Kidney capillary endothelial cell (primary cell): ENCODE data around the gene UBTFL1.
"Not testable (repeated sequence)": the region's sequence is repeated elsewhere in the genome, so short reads cannot be mapped to it uniquely, and the experiment has no call there.

Experiments used
- DNase-seq: peaks from one replicate; pipeline ENCODE4 v3.0.0-alpha.2; 2018; ENCODE audit warnings: low spot score

Gene UBTFL1

GRCh38 chr11:90085650-90086049, at the start of gene UBTFL1:
Gene UBTFL1 (plus strand): TSS chr11:90085950. CDS start chr11:90085950, 0 bp downstream.
- DNase-seq, result not testable (repeated sequence)

- DNase-seq, result not testable (repeated sequence)
Measured at GRCh38 chr11:90051591-90052209, 34.0 kb upstream of the UBTFL1 start.

- DNase-seq, result not testable (repeated sequence)
Measured at GRCh38 chr11:90052311-90052710, 33.4 kb upstream of the UBTFL1 start.

- DNase-seq, result not testable (repeated sequence)
Measured at GRCh38 chr11:90053545-90053944, 32.2 kb upstream of the UBTFL1 start.

GRCh38 chr11:90088731-90089130, 3.0 kb downstream of the UBTFL1 start:
- not testable (repeated sequence) for DNase-seq

GRCh38 chr11:90095230-90095924, 9.6 kb downstream of the UBTFL1 start:
- not testable (repeated sequence) for DNase-seq

GRCh38 chr11:90098261-90098660, 12.5 kb downstream of the UBTFL1 start:
- not testable (repeated sequence) for DNase-seq

- DNase-seq, result no peak
Measured at GRCh38 chr11:90100431-90100830, 14.7 kb downstream of the UBTFL1 start.

GRCh38 chr11:90113541-90113940, 27.8 kb downstream of the UBTFL1 start:
- DNase-seq, result no peak

GRCh38 chr11:90120191-90120590, 34.4 kb downstream of the UBTFL1 start:
- DNase-seq, result no peak

GRCh38 chr11:90124371-90124770, 38.6 kb downstream of the UBTFL1 start:
- DNase-seq, result no peak

GRCh38 chr11:90124946-90125345, 39.2 kb downstream of the UBTFL1 start:
- DNase-seq, result no peak

- DNase-seq, result no peak
Measured at GRCh38 chr11:90133560-90134477, 48.1 kb downstream of the UBTFL1 start.

- DNase-seq, result peak; percentile 24
Measured at GRCh38 chr11:90134478-90135003, 48.8 kb downstream of the UBTFL1 start, which contains the start of gene NAALAD2. Gene NAALAD2 (plus strand): TSS chr11:90134663. CDS start chr11:90134759, 96 bp downstream.

GRCh38 chr11:90135016-90135415, 49.3 kb downstream of the UBTFL1 start:
- DNase-seq, result no peak
